ENCODE measurements around the gene KNTC1.
"Not testable (repeated sequence)": the region's sequence is repeated elsewhere in the genome, so short reads cannot be mapped to it uniquely, and the experiment has no call there.

Gene KNTC1

GRCh38 chr12:122646517-122647217 is 119.6 kb downstream of the KNTC1 start:
- DNase-seq (ENCODE audit: low read depth), result no peak

- DNase-seq (ENCODE audit: low read depth), result no peak
Measured at GRCh38 chr12:122651520-122652224, 124.6 kb downstream of the KNTC1 start.

- DNase-seq (ENCODE audit: low read depth), result not testable (repeated sequence)
Measured at GRCh38 chr12:122653291-122653690, 126.2 kb downstream of the KNTC1 start.

GRCh38 chr12:122656298-122656697 is 129.2 kb downstream of the KNTC1 start:
- DNase-seq (ENCODE audit: low read depth), result no peak

GRCh38 chr12:122659579-122659978 is 132.5 kb downstream of the KNTC1 start:
- DNase-seq (ENCODE audit: low read depth), result peak; percentile 24

- no peak for DNase-seq (ENCODE audit: low read depth)
Measured at GRCh38 chr12:122661246-122661645, 134.2 kb downstream of the KNTC1 start.

GRCh38 chr12:122661938-122662337 is 134.9 kb downstream of the KNTC1 start:
- no peak for DNase-seq (ENCODE audit: low read depth)

- DNase-seq (ENCODE audit: low read depth), result no peak
Measured at GRCh38 chr12:122665349-122665748, 138.3 kb downstream of the KNTC1 start.

GRCh38 chr12:122665759-122666158 is 138.7 kb downstream of the KNTC1 start:
- DNase-seq (ENCODE audit: low read depth), result no peak

- no peak for DNase-seq (ENCODE audit: low read depth)
Measured at GRCh38 chr12:122668268-122668667, 141.2 kb downstream of the KNTC1 start.

GRCh38 chr12:122669397-122670070 is 142.5 kb downstream of the KNTC1 start:
- no peak for DNase-seq (ENCODE audit: low read depth)

GRCh38 chr12:122672515-122672914 is 145.5 kb downstream of the KNTC1 start:
- DNase-seq (ENCODE audit: low read depth), result no peak
